ACHN (cell line): ENCODE measurements around the gene PNLIPRP2.

Source experiments
- DNase-seq: peaks from one replicate; pipeline ENCODE4 v3.0.0-alpha.2; 2015
- in situ Hi-C: cut with HindIII; loops from 2 replicates; pipeline ENCODE4 v1.10.0; 2017; ENCODE audit warnings: low sequenced_read_pairs, low pct_ligation_motif_present, low pct_unique_long_range_greater_than_20kb

Gene PNLIPRP2

DNA sequence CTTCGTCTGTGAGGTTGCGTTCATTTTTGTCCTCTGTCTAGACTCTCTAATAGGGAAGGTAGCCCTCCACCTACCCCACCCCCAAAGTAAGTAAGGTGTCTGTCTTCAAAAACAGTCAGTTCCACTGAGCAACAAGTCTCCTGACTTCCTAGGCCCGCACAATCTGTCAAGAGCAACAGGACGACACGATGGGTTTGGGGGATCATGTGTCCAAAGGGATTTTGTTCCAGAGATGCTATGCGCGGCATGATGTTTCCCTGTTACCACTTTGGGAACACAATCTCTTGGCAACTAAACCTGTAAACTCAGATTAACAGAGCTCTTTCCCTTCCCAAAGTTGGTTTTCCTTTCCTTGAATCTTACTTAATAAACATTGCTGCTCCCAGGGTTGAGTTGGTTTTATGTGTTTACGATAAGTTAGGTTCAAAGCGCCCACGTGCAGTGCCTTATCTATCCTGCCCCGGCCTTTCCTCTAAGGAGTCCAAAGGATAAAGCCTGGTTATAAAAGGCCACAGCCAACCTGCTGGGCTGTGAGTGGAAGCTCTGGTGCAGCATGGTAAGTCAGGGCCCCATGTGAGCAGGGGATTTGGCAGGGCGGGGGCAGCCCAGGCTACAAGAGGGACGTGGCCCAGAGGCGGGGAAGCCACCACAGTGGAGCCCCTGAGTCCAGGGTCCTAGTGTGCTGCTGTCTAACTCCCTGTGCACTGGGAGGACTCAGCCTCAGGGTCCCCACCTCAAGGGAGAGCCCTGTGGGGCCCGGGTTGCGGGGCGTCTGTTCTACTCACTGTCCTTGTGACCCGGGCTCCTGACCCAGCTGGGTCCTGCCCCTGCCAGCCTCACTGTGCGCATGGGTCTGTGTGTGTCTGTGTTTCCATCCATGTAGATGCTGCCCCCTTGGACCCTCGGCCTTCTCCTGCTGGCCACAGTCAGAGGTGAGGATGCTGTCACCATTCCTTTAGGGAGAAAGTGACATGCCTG is at the start of gene PNLIPRP2:
PNLIPRP2 (plus strand) TSS at position 531 of the 978 bp plus-strand sequence.
- no peak for DNase-seq
- in situ Hi-C loops: no loop called here

DNA sequence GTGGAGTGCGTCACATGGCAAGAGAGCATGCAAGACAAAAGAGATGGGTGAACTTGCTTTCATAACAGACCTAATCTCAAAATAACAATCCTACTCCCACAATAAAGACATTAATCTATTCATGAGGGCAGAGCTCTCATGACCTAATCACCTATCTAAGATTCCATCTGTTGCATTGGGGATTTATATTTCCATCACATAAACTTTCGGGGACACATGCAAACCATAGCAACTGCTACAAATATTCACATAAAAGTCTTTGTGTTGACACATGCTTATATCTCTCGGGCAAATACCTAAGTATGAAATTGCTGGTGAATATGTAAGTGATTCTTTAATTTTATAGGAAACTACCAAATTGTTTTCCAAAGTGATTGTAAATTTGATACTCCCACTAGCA is 46.0 kb upstream of the PNLIPRP2 start:
- in situ Hi-C loops: no loop called here
- DNase-seq: no peak

- in situ Hi-C loops: no loop called here
These were observed 32.7 kb upstream of the PNLIPRP2 start for GRCh38 chr10:116587878-116588591.

DNA sequence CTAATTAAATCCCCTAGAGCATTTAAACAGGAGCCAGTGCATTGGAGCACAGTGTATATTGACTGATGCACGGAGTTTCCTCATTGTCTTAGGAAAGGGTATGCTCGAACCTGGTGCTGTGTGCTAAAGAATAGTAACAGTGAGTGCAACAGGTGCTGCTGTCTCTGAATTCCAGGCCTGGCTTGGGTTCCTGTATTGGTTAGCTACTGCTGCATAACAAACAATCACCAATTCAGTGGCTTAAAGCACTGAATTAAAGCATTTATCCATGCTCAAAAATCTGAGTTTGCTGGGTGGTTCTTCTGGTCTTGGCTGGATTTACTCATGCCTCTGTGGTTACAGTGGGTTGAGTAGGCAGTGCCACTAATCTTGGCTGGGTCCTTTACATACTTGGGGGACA is 31.8 kb upstream of the PNLIPRP2 start:
- no peak for DNase-seq
- in situ Hi-C loops: no loop called here

More at GRCh38 chr10:116587878-116588591, 32.7 kb upstream of the PNLIPRP2 start:
- no peak for DNase-seq

GRCh38 chr10:116589926-116590325 is 30.8 kb upstream of the PNLIPRP2 start:
- in situ Hi-C loops: no loop called here
- no peak for DNase-seq

GRCh38 chr10:116590590-116591444 is 29.9 kb upstream of the PNLIPRP2 start, which contains the start of gene PNLIPRP1:
Gene PNLIPRP1, plus strand, starts transcription at chr10:116590959. Its CDS starts 171 bp downstream, at chr10:116591130.
- in situ Hi-C loops: no loop called here
- DNase-seq: no peak

GRCh38 chr10:116593139-116593740 is 27.5 kb upstream of the PNLIPRP2 start:
- in situ Hi-C loops: no loop called here
- no peak for DNase-seq

GRCh38 chr10:116594525-116595035 is 26.2 kb upstream of the PNLIPRP2 start:
- DNase-seq: no peak
- in situ Hi-C loops: no loop called here

GRCh38 chr10:116596062-116596461 is 24.7 kb upstream of the PNLIPRP2 start:
- no peak for DNase-seq
- in situ Hi-C loops: no loop called here

- DNase-seq: no peak
- in situ Hi-C loops: no loop called here
These were observed 23.2 kb upstream of the PNLIPRP2 start for GRCh38 chr10:116597543-116597942.

DNA sequence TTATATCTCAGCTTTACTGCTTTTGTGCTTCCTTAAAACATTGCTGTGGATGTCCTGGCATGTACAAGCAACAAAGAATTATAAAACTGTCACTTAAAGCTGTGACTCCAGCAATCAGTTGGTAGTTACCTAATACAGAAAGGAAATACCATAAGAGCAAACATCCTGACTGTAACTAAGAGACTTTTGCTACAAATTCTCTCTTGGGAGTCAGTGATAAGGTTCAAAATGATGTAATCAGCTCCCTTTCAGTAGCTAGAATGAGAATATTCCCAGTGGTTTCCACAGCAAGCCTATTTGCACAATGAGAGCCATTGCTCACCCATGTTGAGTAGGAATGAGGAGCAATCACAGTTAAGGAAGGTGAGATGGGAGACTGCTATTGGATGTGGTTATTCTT is 22.4 kb upstream of the PNLIPRP2 start:
- in situ Hi-C loops: no loop called here
- DNase-seq: no peak

DNA sequence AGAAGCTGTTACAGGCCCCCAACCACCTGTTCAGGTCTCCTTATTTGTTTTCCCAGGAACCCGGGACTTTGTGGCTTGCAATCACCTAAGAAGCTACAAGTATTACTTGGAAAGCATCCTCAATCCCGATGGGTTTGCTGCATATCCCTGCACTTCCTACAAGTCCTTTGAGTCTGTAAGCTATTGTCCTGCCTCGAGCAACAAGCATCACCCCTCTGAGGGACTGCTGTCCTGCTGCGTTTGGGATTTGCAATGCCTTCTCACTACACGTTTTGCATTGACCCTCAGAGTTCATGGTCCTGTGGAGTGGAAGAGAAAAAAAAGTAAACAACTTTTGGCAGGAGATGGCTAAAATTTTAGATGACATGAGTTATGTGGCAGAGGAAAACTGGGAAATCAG is 20.8 kb upstream of the PNLIPRP2 start:
- in situ Hi-C loops: no loop called here

GRCh38 chr10:116602648-116603400 is 17.9 kb upstream of the PNLIPRP2 start:
- in situ Hi-C loops: no loop called here
- DNase-seq: no peak

More for the DNA sequence above, 20.8 kb upstream of the PNLIPRP2 start:
- DNase-seq: no peak

- in situ Hi-C loops: no loop called here
- DNase-seq: no peak
These were observed 14.7 kb upstream of the PNLIPRP2 start for GRCh38 chr10:116606061-116606483.

- DNase-seq: no peak
- in situ Hi-C loops: no loop called here
These were observed 13.4 kb upstream of the PNLIPRP2 start for GRCh38 chr10:116607336-116607735.

GRCh38 chr10:116608686-116609594 is 11.8 kb upstream of the PNLIPRP2 start:
- no peak for DNase-seq
- in situ Hi-C loops: no loop called here
